Psoas muscle (tissue), 8 donors: Measurements from ENCODE around the gene PKNOX2. TPM values are rescaled to one million over a fixed set of nuclear protein-coding genes. Genes with fewer than 3 reads are reported as not detected.

Source experiments
- ATAC-seq, 4 donors: fragments of 200-7000 bp; cut with Tn5 transposase; one replicate each; pipeline ENCODE4 v1.9.1; 2020; ENCODE audit warnings: moderate library complexity in 3 of 4, mild to moderate bottlenecking in 2 of 4
- DNase-seq, 2 donors: peaks; one replicate each; pipeline ENCODE4 v3.0.0-alpha.2; 2020
- H3K27ac ChIP-seq: fragments of 200-600 bp; one replicate; pipeline ENCODE4 v1.8.0; 2022
- H3K27me3 ChIP-seq, 3 donors: fragments of 200-600 bp in 1 of 3; one replicate each; pipeline versions ENCODE4 v1.6.1 to v1.8.0; 2013 to 2022; ENCODE audit warnings: low read length in 2 of 3, mild to moderate bottlenecking in 2 of 3, moderate library complexity in 1 of 3; ENCODE audit not compliant: insufficient read depth in 3 of 3
- H3K36me3 ChIP-seq, 2 donors: fragments of 200-600 bp in 1 of 2; one replicate each; pipeline versions ENCODE4 v1.6.1 to v1.8.0; 2013 to 2022; ENCODE audit warnings: low read depth in 1 of 2, mild to moderate bottlenecking in 1 of 2, moderate library complexity in 1 of 2; ENCODE audit not compliant: insufficient read depth in 1 of 2
- H3K4me1 ChIP-seq: fragments of 200-600 bp; one replicate; pipeline ENCODE4 v1.8.0; 2022
- H3K4me3 ChIP-seq: fragments of 200-600 bp; one replicate; pipeline ENCODE4 v1.8.0; 2022; ENCODE audit warnings: mild to moderate bottlenecking
- H3K9me3 ChIP-seq: fragments of 200-600 bp; one replicate; pipeline ENCODE4 v1.8.0; 2022
- WGBS, 3 donors: extraction: QIAGEN DNeasy Blood & Tissue Kit; methylation state at CpG; one replicate each; pipeline versions ENCODE4 v1.1.6 to v1.1.7; 2013; 5-methylcytosine and 5-hydroxymethylcytosine counted together
- intact Hi-C, 2 donors: fragments of 100-400 bp; cut with DNase I; formaldehyde crosslinking; loops; one replicate each; pipeline versions ENCODE4 v1.11.0 to v1.14.2; 2022
- polyA plus RNA-seq, 3 donors: library from polyadenylated mRNA; stranded (reverse); fragments of 200-250 nt; gene quantifications; one replicate each; pipeline ENCODE4 v1.2.3, GENCODE V29; 2013
- total RNA-seq, 4 donors: library from RNA; stranded (reverse); fragmentation: NEBNext Ultra II Directional in 2 of 4; extraction: Animal tissue kit (Norgen Biotek cat#: 25700) in 2 of 4; gene quantifications; one replicate each; pipeline versions ENCODE4 v1.2.1 to v1.2.4, GENCODE V29; 2021 to 2023
- TF ChIP-seq, protein P1 (sequence below): fragments of 200-600 bp; IDR thresholded peaks from one replicate; pipeline ENCODE4 v1.8.0; 2022; ENCODE audit warnings: antibody characterized with exemption
- donor health status: healthy with polysubstance abuse.
- donor health status: DM: no; HTN: no; CAD: no; lungs with moderate emphysema.
- donor health status: Bipolar disorder and iron deficiency.
- donor health status: healthy.
- donor health status: DM: yes; HTN: yes; CAD: no.
- donor health status: DM: no; HTN: no; CAD: no.
- donor health status: DM: no; HTN: no; CAD: no.
- donor health status: DM: yes; HTN: yes; CAD: no.

The PKNOX2 gene
- total and polyA plus RNA-seq, 7 donors: 1.8 to 30.5 (median 14.5) TPM

DNA sequence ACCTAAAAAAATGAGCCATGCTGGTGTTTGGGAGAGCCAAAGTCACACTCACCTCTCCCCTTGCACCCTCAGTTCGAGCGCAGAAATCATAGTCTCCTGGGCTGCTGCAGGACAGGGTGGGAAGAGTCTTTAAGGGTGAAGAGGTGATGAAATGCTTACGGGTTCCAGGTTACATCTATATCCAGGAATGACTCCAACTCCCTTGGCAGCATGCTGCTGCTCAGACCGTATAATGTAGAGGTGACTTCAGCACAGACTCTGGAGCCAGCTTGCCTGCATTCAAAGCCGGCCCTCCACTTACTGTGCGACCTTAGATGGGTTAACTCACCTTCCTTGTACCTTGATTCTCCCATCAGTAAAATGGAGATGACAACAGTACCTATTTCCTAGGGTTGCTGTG is 17.3 kb upstream of the PKNOX2 start:
- no peaks in the 10 kb centered on the region for H3K9me3 ChIP-seq
- TF ChIP-seq, protein P1, sequence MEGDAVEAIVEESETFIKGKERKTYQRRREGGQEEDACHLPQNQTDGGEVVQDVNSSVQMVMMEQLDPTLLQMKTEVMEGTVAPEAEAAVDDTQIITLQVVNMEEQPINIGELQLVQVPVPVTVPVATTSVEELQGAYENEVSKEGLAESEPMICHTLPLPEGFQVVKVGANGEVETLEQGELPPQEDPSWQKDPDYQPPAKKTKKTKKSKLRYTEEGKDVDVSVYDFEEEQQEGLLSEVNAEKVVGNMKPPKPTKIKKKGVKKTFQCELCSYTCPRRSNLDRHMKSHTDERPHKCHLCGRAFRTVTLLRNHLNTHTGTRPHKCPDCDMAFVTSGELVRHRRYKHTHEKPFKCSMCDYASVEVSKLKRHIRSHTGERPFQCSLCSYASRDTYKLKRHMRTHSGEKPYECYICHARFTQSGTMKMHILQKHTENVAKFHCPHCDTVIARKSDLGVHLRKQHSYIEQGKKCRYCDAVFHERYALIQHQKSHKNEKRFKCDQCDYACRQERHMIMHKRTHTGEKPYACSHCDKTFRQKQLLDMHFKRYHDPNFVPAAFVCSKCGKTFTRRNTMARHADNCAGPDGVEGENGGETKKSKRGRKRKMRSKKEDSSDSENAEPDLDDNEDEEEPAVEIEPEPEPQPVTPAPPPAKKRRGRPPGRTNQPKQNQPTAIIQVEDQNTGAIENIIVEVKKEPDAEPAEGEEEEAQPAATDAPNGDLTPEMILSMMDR: no peak
- H3K27ac ChIP-seq: no peak overlapping the region
- H3K36me3 ChIP-seq: no peaks in the 10 kb centered on the region
- no peak overlapping the region for H3K4me3 ChIP-seq
- DNase-seq (no peak), ATAC-seq (peak; percentile 60 to 81 (median 78))
- peaks cover 10% of the 10 kb centered on the region for H3K4me1 ChIP-seq
- intact Hi-C loops: loop anchor here in 1 of 2 donors (10.0 kb wide), 1 partner anchor 182 kb away; no protein-coding TSS in a partner anchor
- WGBS, 3 donors: 44 to 61% (median 53%) methylated on average over 6 of the region's 6 CpGs
- H3K27me3 ChIP-seq: no peaks in the 10 kb centered on the region

DNA sequence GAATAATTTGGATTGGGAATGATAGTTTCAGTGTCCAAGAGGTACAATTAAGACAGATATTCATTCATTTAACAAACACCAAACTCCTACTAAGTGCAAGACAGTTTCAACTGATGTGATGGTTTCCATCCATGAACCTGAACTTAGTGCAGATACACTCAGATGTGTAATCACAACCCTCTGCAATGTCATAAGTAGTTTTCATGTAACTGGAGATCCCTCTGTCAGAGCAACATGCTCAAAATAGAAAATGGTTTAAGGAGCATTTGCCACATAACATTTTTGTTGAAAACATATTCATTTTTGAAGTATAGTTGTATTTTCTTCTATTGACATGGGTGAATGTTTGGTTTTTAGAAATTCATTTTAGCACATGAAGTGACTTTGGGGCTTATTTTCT is 16.5 kb upstream of the PKNOX2 start:
- peak; percentile 39 to 87 (median 64) for ATAC-seq
- Histone ChIP-seq H3K27ac (no peak overlapping the region), H3K4me1 (peaks cover 10% of the 10 kb centered on the region), H3K4me3 (no peak overlapping the region), H3K9me3 (no peaks in the 10 kb centered on the region), H3K36me3 (no peaks in the 10 kb centered on the region), H3K27me3 (no peaks in the 10 kb centered on the region)
- intact Hi-C loops: loop anchor here in 1 of 2 donors (10.0 kb wide), 1 partner anchor 183 kb away; no protein-coding TSS in a partner anchor
- TF ChIP-seq, protein P1: no peak
- no peak for DNase-seq

DNA sequence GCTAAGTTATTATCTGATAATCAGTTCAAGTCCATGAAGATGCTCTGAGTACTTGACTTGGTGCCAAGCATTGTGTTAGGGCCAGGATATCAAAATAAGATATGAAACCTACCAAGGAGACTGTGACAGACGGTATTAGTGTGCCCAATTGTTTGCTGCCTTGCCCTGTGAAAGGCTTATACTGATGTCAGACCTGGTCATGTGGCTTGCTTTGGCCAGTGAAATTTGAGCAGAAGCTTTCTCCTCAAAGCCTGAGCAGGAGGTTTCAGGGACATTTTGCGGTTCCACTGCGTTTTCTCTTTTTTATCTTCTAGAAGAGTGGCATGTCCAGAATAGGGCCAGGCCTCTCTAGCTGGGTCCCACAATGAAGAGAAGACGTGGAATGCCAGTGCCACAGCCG is 15.8 kb upstream of the PKNOX2 start:
- intact Hi-C loops: loop anchor here in 1 of 2 donors (10.0 kb wide), 1 partner anchor 184 kb away; no protein-coding TSS in a partner anchor
- H3K4me3 ChIP-seq: no peak overlapping the region
- H3K9me3 ChIP-seq: no peaks in the 10 kb centered on the region
- peaks cover 10% of the 10 kb centered on the region for H3K4me1 ChIP-seq
- TF ChIP-seq, protein P1: no peak
- no peaks in the 10 kb centered on the region for H3K27me3 ChIP-seq
- DNase-seq (no peak), ATAC-seq (peak in 1 of 4 donors; percentile 42)
- no peaks in the 10 kb centered on the region for H3K36me3 ChIP-seq
- no peak overlapping the region for H3K27ac ChIP-seq
- 52 to 67% (median 63%) methylated on average over 5 of the region's 5 CpGs for WGBS, 3 donors

DNA sequence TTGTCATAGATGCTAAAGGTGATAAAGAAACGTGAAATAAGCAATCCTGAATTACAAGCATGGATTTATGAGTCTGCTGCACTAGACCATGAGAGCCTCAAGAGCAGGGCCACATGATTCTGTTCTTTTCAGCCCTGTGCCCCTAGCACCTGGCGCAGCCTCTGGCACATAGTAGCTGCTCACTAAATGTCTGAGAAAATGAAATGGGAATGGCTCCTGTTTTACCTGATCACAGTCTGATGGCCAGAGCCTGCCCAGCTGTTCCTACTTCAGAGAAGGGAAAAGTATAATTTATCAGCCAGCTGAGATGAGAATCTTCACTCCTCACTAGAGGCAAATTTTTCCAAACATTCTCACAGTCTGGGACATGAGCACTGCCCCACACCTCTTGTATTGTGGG is 10.7 kb upstream of the PKNOX2 start:
- no peaks in the 10 kb centered on the region for H3K9me3 ChIP-seq
- TF ChIP-seq, protein P1: no peak
- 92 to 98% (median 92%) methylated on average over 2 of the region's 2 CpGs for WGBS, 3 donors
- H3K27me3 ChIP-seq: no peaks in the 10 kb centered on the region
- H3K27ac ChIP-seq: no peak overlapping the region
- no peak overlapping the region for H3K4me3 ChIP-seq
- DNase-seq: no peak
- H3K36me3 ChIP-seq: no peaks in the 10 kb centered on the region
- intact Hi-C loops: no loop called here
- no peaks in the 10 kb centered on the region for H3K4me1 ChIP-seq
- ATAC-seq: no peak

DNA sequence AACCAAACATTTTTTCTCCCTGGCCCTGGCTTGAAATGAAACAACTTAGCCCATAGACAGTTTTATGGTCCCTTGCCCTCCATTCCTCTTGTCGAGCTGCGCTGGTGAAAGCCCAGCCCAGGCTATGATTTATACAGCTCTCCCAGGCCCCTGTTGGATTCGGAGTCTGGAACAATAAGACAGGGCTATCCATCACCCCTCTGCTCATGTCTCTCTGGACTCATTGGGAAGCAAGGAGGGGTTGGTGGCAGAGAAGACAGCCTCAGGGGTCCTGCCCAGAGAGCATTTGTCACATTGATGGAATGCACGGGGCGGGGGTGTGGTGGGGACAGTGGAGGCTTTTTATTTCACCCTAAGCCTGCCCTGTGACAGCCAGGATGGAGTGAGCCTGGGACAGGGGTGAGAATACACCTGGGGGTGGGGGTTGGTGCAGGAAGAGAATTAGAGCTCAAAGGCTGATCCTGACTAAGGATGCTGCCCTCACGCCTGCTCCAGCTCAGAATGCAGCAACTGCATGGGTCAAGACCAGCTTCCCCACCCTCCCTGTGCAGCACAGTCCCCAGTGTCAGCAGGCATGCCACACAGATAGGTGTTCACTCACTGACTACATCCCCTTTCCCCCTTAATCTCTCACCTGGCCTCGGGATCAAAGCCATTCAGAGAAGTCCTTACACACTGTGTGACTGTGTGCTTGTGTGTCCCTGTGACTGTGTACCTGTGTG is 10.0 kb upstream of the PKNOX2 start:
- ATAC-seq (no peak), DNase-seq (no peak)
- H3K9me3 ChIP-seq: no peaks in the 10 kb centered on the region
- intact Hi-C loops: no loop called here
- H3K36me3 ChIP-seq: no peaks in the 10 kb centered on the region
- no peaks in the 10 kb centered on the region for H3K4me1 ChIP-seq
- no peaks in the 10 kb centered on the region for H3K27me3 ChIP-seq
- TF ChIP-seq, protein P1: no peak
- 64 to 74% (median 67%) methylated on average over 7 of the region's 7 CpGs for WGBS, 3 donors
- H3K4me3 ChIP-seq: no peak overlapping the region
- no peak overlapping the region for H3K27ac ChIP-seq
